ENCODE data around the gene PAFAH1B1.

The PAFAH1B1 gene

GRCh38 chr17:2591040-2591640 is 2.3 kb upstream of the PAFAH1B1 start:
- in situ Hi-C loops (cut with HindIII; ENCODE audit: low pct_ligation_motif_present, low sequenced_read_pairs): no loop called here
- no peak overlapping the region for H3K4me3 ChIP-seq (ENCODE audit: low read depth, low read length)
- DNase-seq: no peak

GRCh38 chr17:2593821-2594721 is 617 bp downstream of the PAFAH1B1 start:
- H3K36me3 ChIP-seq (replicated peaks): peaks cover 2% of the 10 kb centered on the region
- in situ Hi-C loops (cut with HindIII; ENCODE audit: low pct_ligation_motif_present, low sequenced_read_pairs): no loop called here
- peak overlapping the region; percentile 99 for H3K27ac ChIP-seq
- no peaks in the 10 kb centered on the region for H3K27me3 ChIP-seq (replicated peaks)
- peak overlapping the region; percentile 89 for H3K4me3 ChIP-seq (ENCODE audit: low read depth, low read length)
- peak; percentile 64 for DNase-seq
- no peak for TF ChIP-seq CTCF (IDR thresholded peaks at IDR 0.05; ENCODE audit: low read depth, low read length, missing control alignments)

More at GRCh38 chr17:2591040-2591640, 2.3 kb upstream of the PAFAH1B1 start:
- Histone ChIP-seq H3K36me3 (replicated peaks) (peaks cover 2% of the 10 kb centered on the region), H3K27ac (no peak overlapping the region), H3K27me3 (replicated peaks) (no peaks in the 10 kb centered on the region)
- no peak for TF ChIP-seq CTCF (IDR thresholded peaks at IDR 0.05; ENCODE audit: low read depth, low read length, missing control alignments)

- TF ChIP-seq CTCF (IDR thresholded peaks at IDR 0.05; ENCODE audit: low read depth, low read length, missing control alignments): no peak
- in situ Hi-C loops (cut with HindIII; ENCODE audit: low pct_ligation_motif_present, low sequenced_read_pairs): no loop called here
- Histone ChIP-seq H3K27me3 (replicated peaks) (no peaks in the 10 kb centered on the region), H3K27ac (peak overlapping the region; percentile 99), H3K36me3 (replicated peaks) (peaks cover 2% of the 10 kb centered on the region), H3K4me3 (ENCODE audit: low read depth, low read length) (peak overlapping the region; percentile 89)
- no peak for DNase-seq
These were observed 1.5 kb downstream of the PAFAH1B1 start for GRCh38 chr17:2594722-2595599.

GRCh38 chr17:2595716-2596115 is 2.3 kb downstream of the PAFAH1B1 start:
- peaks cover 2% of the 10 kb centered on the region for H3K36me3 ChIP-seq (replicated peaks)
- in situ Hi-C loops (cut with HindIII; ENCODE audit: low pct_ligation_motif_present, low sequenced_read_pairs): no loop called here
- no peak overlapping the region for H3K27ac ChIP-seq
- DNase-seq: no peak
- peak overlapping the region; percentile 89 for H3K4me3 ChIP-seq (ENCODE audit: low read depth, low read length)
- H3K27me3 ChIP-seq (replicated peaks): no peaks in the 10 kb centered on the region
- TF ChIP-seq CTCF (IDR thresholded peaks at IDR 0.05; ENCODE audit: low read depth, low read length, missing control alignments): no peak

GRCh38 chr17:2598166-2598565 is 4.7 kb downstream of the PAFAH1B1 start:
- no peak overlapping the region for H3K27ac ChIP-seq
- TF ChIP-seq CTCF (IDR thresholded peaks at IDR 0.05; ENCODE audit: low read depth, low read length, missing control alignments): no peak
- H3K4me3 ChIP-seq (ENCODE audit: low read depth, low read length): no peak overlapping the region
- H3K27me3 ChIP-seq (replicated peaks): no peaks in the 10 kb centered on the region
- H3K36me3 ChIP-seq (replicated peaks): peaks cover 2% of the 10 kb centered on the region
- in situ Hi-C loops (cut with HindIII; ENCODE audit: low pct_ligation_motif_present, low sequenced_read_pairs): no loop called here
- DNase-seq: peak; percentile 17
